Psoas muscle (tissue), 8 donors: ENCODE results near the gene NPSR1. TPM values are rescaled to one million over a fixed set of nuclear protein-coding genes. Genes with fewer than 3 reads are reported as not detected.

ENCODE experiments used
- ATAC-seq, 4 donors: fragments of 200-7000 bp; cut with Tn5 transposase; one replicate each; pipeline ENCODE4 v1.9.1; 2020; ENCODE audit warnings: moderate library complexity in 3 of 4, mild to moderate bottlenecking in 2 of 4
- DNase-seq, 2 donors: peaks; one replicate each; pipeline ENCODE4 v3.0.0-alpha.2; 2020
- H3K27ac ChIP-seq: fragments of 200-600 bp; one replicate; pipeline ENCODE4 v1.8.0; 2022
- H3K27me3 ChIP-seq, 3 donors: fragments of 200-600 bp in 1 of 3; one replicate each; pipeline versions ENCODE4 v1.6.1 to v1.8.0; 2013 to 2022; ENCODE audit warnings: low read length in 2 of 3, mild to moderate bottlenecking in 2 of 3, moderate library complexity in 1 of 3; ENCODE audit not compliant: insufficient read depth in 3 of 3
- H3K36me3 ChIP-seq, 2 donors: fragments of 200-600 bp in 1 of 2; one replicate each; pipeline versions ENCODE4 v1.6.1 to v1.8.0; 2013 to 2022; ENCODE audit warnings: low read depth in 1 of 2, mild to moderate bottlenecking in 1 of 2, moderate library complexity in 1 of 2; ENCODE audit not compliant: insufficient read depth in 1 of 2
- H3K4me1 ChIP-seq: fragments of 200-600 bp; one replicate; pipeline ENCODE4 v1.8.0; 2022
- H3K4me3 ChIP-seq: fragments of 200-600 bp; one replicate; pipeline ENCODE4 v1.8.0; 2022; ENCODE audit warnings: mild to moderate bottlenecking
- H3K9me3 ChIP-seq: fragments of 200-600 bp; one replicate; pipeline ENCODE4 v1.8.0; 2022
- CTCF ChIP-seq: fragments of 200-600 bp; IDR thresholded peaks from one replicate; pipeline ENCODE4 v1.8.0; 2022; ENCODE audit warnings: antibody characterized with exemption
- WGBS, 3 donors: extraction: QIAGEN DNeasy Blood & Tissue Kit; methylation state at CpG; one replicate each; pipeline versions ENCODE4 v1.1.6 to v1.1.7; 2013; 5-methylcytosine and 5-hydroxymethylcytosine counted together
- intact Hi-C, 2 donors: fragments of 100-400 bp; cut with DNase I; formaldehyde crosslinking; loops; one replicate each; pipeline versions ENCODE4 v1.11.0 to v1.14.2; 2022
- polyA plus RNA-seq, 3 donors: library from polyadenylated mRNA; stranded (reverse); fragments of 200-250 nt; gene quantifications; one replicate each; pipeline ENCODE4 v1.2.3, GENCODE V29; 2013
- total RNA-seq, 4 donors: library from RNA; stranded (reverse); fragmentation: NEBNext Ultra II Directional in 2 of 4; extraction: Animal tissue kit (Norgen Biotek cat#: 25700) in 2 of 4; gene quantifications; one replicate each; pipeline versions ENCODE4 v1.2.1 to v1.2.4, GENCODE V29; 2021 to 2023
- donor health status: healthy with polysubstance abuse.
- donor health status: DM: no; HTN: no; CAD: no; lungs with moderate emphysema.
- donor health status: Bipolar disorder and iron deficiency.
- donor health status: healthy.
- donor health status: DM: yes; HTN: yes; CAD: no.
- donor health status: DM: no; HTN: no; CAD: no.
- donor health status: DM: no; HTN: no; CAD: no.
- donor health status: DM: yes; HTN: yes; CAD: no.

The NPSR1 gene
- total and polyA plus RNA-seq, 7 donors = not detected

- Histone ChIP-seq H3K27me3 (no peaks in the 10 kb centered on the region), H3K4me3 (no peak overlapping the region), H3K9me3 (no peaks in the 10 kb centered on the region), H3K4me1 (no peaks in the 10 kb centered on the region), H3K36me3 (no peaks in the 10 kb centered on the region), H3K27ac (no peak overlapping the region)
- ATAC-seq (no peak), DNase-seq (no peak)
- TF ChIP-seq CTCF = no peak
- intact Hi-C loops = loop anchor here (5.0 to 10.0 kb wide), 3 partner anchors 213 to 715 kb away; partner anchors contain the start of gene DPY19L1 (in 1 of the 2)
- WGBS, 3 donors = 40 to 44% (median 43%) methylated on average over 16 of the region's 16 CpGs
Measured at GRCh38 chr7:34821932-34822558, 164.0 kb downstream of the NPSR1 start.

GRCh38 chr7:34823650-34824258 is 165.7 kb downstream of the NPSR1 start:
- Histone ChIP-seq H3K9me3 (no peaks in the 10 kb centered on the region), H3K27ac (no peak overlapping the region), H3K4me1 (no peaks in the 10 kb centered on the region), H3K36me3 (no peaks in the 10 kb centered on the region), H3K4me3 (no peak overlapping the region), H3K27me3 (no peaks in the 10 kb centered on the region)
- TF ChIP-seq CTCF = peak; percentile 87
- ATAC-seq (peak in 2 of 4 donors; percentile 42 to 56), DNase-seq (peak; percentile 18 to 51)
- 56 to 62% (median 56%) methylated on average over 7 of the region's 7 CpGs for WGBS, 3 donors
- intact Hi-C loops = loop anchor here (5.0 to 10.0 kb wide), 3 partner anchors 211 to 714 kb away; partner anchors contain the start of gene DPY19L1 (in 1 of the 2)

GRCh38 chr7:34825221-34825620 is 167.2 kb downstream of the NPSR1 start:
- ATAC-seq (no peak), DNase-seq (no peak)
- 89 to 98% (median 97%) methylated on average over 2 of the region's 2 CpGs for WGBS, 3 donors
- H3K27ac ChIP-seq = no peak overlapping the region
- no peaks in the 10 kb centered on the region for H3K36me3 ChIP-seq
- H3K9me3 ChIP-seq = no peaks in the 10 kb centered on the region
- intact Hi-C loops = loop anchor here (10.0 kb wide), 2 partner anchors 210 to 710 kb away; partner anchors contain the start of gene DPY19L1 (in 1 of the 2)
- no peaks in the 10 kb centered on the region for H3K27me3 ChIP-seq
- no peak overlapping the region for H3K4me3 ChIP-seq
- H3K4me1 ChIP-seq = no peaks in the 10 kb centered on the region
- no peak for TF ChIP-seq CTCF

- no peak for TF ChIP-seq CTCF
- Histone ChIP-seq H3K36me3 (no peaks in the 10 kb centered on the region), H3K4me3 (no peak overlapping the region), H3K4me1 (no peaks in the 10 kb centered on the region), H3K27me3 (no peaks in the 10 kb centered on the region), H3K27ac (no peak overlapping the region), H3K9me3 (no peaks in the 10 kb centered on the region)
- WGBS, 3 donors = 76 to 92% (median 87%) methylated on average over 3 of the region's 3 CpGs
- intact Hi-C loops = no loop called here
- DNase-seq = no peak
- ATAC-seq = no peak
Measured at GRCh38 chr7:34830390-34830789, 172.4 kb downstream of the NPSR1 start.
